GM12865 (cell line): ENCODE data around the gene ZFP1.
"Not testable (repeated sequence)": the region's sequence is repeated elsewhere in the genome, so short reads cannot be mapped to it uniquely, and the experiment has no call there.

Experiments used
- DNase-seq: peaks from one replicate; pipeline ENCODE4 v3.0.0; 2010; ENCODE audit warnings: low read depth
- H3K4me3 ChIP-seq: 2 replicates; pipeline ENCODE4 v1.5.1; 2011; ENCODE audit warnings: mild to moderate bottlenecking, low read depth, low read length, control low read depth
- TF ChIP-seq, protein P1 (sequence below): IDR thresholded peaks from 2 replicates; pipeline ENCODE4 v1.5.1; 2011; ENCODE audit warnings: low read length, control low read depth, low read depth, inconsistent platforms; ENCODE audit not compliant: insufficient read depth; ENCODE audit errors: missing control alignments

ZFP1 gene

DNA sequence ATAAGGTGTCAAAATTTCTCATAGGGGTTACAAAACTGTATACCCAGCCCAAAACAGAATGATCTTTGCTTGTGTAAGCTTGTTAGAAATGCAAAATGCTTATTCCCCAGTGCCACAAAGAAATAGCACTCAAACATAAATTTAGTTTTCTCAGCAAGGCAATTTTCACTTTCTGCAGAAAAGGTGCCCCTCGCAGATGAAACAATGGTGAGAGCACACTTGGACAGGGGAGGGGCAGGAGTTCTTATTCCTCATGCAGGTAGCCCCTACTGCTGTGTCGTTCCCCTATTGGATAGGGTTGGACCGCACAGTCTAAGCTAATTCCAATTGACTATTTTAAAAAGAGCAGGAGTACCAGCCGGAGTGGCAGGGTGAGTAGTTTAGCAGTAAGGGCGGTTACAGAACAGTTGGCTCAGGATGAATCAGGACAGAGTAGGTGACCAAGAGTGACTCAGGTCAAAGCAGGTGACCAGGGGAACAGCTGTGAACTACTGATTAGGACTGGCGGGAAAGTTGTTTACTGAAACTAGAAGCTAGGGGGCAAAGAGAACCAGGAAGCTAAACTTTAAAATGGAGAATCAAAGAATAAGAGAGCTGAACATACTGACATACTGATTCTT, 26.3 kb upstream of the ZFP1 start:
- no peak for DNase-seq
- TF ChIP-seq, protein P1, sequence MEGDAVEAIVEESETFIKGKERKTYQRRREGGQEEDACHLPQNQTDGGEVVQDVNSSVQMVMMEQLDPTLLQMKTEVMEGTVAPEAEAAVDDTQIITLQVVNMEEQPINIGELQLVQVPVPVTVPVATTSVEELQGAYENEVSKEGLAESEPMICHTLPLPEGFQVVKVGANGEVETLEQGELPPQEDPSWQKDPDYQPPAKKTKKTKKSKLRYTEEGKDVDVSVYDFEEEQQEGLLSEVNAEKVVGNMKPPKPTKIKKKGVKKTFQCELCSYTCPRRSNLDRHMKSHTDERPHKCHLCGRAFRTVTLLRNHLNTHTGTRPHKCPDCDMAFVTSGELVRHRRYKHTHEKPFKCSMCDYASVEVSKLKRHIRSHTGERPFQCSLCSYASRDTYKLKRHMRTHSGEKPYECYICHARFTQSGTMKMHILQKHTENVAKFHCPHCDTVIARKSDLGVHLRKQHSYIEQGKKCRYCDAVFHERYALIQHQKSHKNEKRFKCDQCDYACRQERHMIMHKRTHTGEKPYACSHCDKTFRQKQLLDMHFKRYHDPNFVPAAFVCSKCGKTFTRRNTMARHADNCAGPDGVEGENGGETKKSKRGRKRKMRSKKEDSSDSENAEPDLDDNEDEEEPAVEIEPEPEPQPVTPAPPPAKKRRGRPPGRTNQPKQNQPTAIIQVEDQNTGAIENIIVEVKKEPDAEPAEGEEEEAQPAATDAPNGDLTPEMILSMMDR = no peak
- H3K4me3 ChIP-seq = no peak overlapping the region

DNA sequence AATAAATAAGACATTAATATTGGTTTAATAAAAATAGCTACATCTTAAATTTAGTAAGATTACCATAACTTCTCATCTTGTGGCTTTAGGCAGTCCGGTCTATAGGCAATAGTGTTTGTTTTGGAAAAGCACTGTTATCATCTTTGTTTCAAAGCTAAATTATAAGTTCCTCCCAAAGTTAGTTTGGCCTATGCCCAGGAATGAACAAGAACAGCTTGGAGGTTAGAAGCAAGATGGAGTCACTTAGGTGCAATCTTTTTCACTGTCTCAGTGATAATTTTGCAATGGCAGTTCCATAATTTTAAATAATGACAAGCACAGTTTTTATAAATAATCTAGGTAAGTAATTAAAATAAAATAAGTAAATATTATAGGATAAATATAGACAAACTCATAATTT, 25.7 kb upstream of the ZFP1 start:
- no peak overlapping the region for H3K4me3 ChIP-seq
- TF ChIP-seq, protein P1 = no peak
- no peak for DNase-seq

DNA sequence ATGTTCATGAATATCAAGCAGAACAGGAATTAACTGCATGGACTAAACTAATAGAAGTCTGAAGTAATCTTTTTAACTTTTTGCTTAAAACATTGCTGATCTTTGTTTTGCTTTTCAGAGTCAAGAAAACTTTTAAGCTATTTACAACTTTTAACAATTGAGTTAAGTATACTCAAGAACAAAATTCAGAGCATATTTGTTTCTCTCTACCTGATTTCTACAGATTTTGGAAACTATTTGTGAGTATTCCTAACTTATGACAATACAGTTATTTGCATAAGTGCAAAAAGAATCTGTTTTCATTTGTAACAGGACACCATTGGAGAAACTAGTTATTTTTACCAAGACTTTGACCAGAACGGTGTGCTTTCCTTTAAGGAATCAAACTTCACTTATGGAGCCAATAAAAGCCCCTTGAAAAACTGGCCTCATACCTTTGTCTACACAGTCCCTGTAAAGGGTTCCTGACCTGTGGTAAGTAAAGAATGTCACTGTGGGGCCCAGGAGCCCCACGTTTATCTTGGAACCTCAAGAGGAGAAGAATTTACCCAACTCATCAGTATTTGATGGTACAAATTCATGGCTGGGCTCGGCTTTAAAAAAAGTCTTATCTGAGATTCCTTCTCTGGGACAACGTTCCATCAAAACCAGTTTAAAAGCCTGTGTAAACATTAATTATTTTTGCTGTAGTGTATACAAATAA, 20.5 kb upstream of the ZFP1 start:
- no peak overlapping the region for H3K4me3 ChIP-seq
- TF ChIP-seq, protein P1 = no peak
- DNase-seq = no peak

DNA sequence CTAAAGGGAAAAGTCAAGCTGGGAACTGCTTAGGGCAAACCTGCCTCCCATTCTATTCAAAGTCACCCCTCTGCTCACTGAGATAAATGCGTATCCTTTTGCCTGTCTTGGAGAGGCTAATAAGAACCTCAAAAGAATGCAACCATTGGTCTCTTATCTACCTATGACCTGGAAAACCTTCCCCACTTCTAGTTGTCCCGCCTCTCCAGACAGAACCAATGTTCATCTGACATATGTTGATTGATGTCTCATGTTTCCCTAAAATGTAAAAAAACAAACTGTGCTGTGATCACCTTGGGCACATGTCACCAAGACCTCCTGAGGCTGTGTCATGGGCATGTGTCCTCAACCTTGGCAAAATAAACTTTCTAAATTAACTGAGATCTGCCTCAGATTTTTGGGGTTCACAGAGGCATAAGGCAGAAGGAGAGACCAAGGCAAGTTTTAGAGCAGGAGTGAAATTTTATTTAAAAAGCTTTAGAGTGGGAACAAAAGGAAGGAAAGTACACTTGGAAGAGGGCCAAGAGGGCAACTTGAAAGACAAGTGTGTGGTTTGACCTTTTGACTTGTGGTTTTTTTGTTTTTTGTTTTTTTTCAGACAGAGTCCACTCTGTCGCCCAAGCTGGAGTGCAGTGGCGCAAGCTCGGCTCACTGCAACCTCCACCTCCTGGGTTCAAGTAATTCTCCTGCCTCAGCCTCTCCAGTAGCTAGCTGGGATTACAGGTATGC, 18.7 kb upstream of the ZFP1 start:
- not testable (repeated sequence) for DNase-seq

DNA sequence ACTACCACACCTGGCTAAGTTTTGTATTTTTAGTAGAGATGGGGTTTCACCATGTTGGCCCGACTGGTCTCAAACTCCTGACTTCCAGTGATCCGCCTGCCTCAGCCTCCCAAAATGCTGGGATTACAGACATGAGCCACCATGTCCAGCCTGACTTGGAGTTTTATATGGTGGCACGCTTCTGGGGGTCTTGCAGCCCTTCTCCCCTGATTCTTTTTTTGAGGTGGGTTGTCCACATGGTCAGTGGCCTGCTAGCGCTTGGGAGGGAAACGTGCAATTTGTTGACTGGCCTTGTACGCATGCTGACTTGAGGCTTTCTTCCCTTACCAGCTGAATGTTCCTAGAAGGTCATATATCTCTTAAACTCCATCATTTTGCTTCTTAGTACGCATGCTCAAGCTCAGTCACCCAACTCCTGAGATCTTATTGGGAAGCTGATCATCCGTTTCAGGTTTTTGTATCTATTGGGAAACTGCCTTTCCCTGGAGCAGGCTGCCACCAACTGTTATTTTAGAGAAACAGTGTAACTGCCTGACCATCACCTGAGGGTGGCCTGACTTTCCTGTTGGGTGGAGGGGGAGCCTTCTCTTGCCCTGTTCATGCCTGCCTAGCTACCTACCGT, 18.1 kb upstream of the ZFP1 start:
- H3K4me3 ChIP-seq = no peak overlapping the region
- TF ChIP-seq, protein P1 = no peak
- no peak for DNase-seq

More for the DNA sequence above, 18.7 kb upstream of the ZFP1 start:
- not testable (repeated sequence) for H3K4me3 ChIP-seq

DNA sequence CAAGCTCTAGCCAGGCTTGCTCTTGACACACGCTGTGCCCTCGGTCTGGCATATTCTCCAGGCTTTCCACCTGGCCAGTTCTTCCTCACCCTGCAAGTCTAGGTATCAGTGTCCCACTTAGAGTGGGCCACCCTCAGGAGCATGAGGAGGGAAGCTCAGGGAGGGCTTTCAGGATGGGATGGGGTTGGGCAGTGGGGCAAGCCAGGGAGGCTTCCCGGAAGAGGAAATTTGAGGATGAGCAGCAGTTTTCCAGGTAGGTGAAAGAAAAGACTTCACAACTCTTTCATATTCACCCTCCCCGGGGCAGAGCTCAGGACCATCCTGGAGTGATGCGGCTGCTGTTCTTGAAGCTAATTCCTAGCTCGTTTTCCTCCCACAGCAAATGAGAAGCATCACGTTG, 17.2 kb upstream of the ZFP1 start:
- DNase-seq = no peak
- no peak overlapping the region for H3K4me3 ChIP-seq
- TF ChIP-seq, protein P1 = no peak

DNA sequence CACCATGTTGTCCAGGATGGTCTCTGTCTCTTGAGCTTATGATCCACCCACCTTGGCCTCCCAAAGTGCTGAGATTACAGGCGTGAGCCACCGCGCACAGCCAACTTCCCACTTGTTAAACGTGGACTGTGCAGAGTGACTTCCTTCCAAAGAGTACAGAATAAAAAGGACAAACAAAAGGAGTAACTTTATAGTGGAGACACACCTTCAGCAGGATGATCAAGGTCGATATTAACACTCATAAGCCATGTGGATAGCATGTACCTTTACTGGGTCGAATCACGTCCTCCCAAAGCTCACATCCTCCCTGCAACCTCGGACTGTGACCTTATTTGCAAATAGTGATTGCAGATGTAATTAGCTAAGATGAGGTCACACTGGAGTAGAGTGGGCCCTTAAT, 10.1 kb upstream of the ZFP1 start:
- no peak for DNase-seq
- TF ChIP-seq, protein P1 = no peak
- H3K4me3 ChIP-seq = no peak overlapping the region
